Posterior vena cava (tissue), 2 donors: ENCODE data around the gene EFCAB8. TPM values are rescaled to one million over a fixed set of nuclear protein-coding genes. Genes with fewer than 3 reads are reported as not detected.

Experiments used
- DNase-seq: peaks from one replicate; pipeline ENCODE4 v3.0.0-alpha.2; 2020; ENCODE audit warnings: low spot score
- intact Hi-C, 2 donors: fragments of 100-400 bp; cut with DNase I; formaldehyde crosslinking; loops; one replicate each; pipeline versions ENCODE4 v1.14.1 to v1.14.2; 2022 to 2023
- total RNA-seq, 2 donors: library from RNA; stranded (reverse); fragmentation: NEBNext Ultra II Directional; extraction: Animal tissue kit (Norgen Biotek cat#: 25700); gene quantifications; one replicate each; pipeline ENCODE4 v1.2.1, GENCODE V29; 2021
- donor health status: DM: yes; HTN: yes; CAD: no.
- donor health status: DM: yes; HTN: yes; CAD: no.

Gene EFCAB8
- total RNA-seq, 2 donors from 2014 or later, result 0.28 to 0.81 TPM

DNA sequence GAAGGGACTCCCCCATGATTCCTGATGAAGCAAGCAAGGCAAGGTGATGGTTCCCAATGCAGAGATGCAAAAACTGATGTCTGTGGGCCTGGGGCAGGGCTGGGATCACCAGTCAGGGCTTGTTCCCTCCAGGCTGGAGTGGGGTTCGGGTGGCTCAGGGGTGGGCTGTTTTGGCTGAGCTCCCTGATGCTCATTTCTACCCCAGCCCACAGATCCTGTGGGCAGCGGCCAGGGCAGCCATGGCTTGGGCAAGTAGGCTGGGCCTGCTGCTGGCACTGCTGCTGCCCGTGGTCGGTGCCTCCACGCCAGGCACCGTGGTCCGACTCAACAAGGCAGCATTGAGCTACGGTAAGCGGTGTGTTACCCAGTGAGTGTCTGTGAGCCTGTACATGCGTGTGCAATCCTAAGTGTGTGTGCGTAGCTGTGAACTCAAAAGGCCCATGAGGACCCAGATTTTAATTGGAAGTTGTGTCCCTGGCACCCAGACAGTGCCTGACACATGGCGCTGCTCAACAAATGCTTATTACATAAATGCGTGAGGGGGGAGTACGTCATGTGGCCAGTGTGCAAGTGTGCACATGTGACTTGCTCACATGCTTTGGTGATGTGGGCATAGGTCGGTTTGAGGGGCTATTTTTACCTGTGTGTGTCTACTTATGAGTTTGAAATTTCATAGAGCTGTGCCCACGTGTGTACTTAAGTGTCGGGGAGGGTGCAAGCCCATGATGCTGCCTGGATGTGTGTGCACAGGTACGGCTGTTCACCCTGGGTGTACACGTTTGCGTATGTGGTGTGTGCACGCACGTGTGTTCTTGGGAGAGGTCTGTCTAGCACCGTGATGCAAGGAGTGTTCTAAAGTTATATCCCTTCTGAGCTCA, 149.9 kb downstream of the EFCAB8 start:
- peak; percentile 48 for DNase-seq
- intact Hi-C loops, result no loop called here

DNA sequence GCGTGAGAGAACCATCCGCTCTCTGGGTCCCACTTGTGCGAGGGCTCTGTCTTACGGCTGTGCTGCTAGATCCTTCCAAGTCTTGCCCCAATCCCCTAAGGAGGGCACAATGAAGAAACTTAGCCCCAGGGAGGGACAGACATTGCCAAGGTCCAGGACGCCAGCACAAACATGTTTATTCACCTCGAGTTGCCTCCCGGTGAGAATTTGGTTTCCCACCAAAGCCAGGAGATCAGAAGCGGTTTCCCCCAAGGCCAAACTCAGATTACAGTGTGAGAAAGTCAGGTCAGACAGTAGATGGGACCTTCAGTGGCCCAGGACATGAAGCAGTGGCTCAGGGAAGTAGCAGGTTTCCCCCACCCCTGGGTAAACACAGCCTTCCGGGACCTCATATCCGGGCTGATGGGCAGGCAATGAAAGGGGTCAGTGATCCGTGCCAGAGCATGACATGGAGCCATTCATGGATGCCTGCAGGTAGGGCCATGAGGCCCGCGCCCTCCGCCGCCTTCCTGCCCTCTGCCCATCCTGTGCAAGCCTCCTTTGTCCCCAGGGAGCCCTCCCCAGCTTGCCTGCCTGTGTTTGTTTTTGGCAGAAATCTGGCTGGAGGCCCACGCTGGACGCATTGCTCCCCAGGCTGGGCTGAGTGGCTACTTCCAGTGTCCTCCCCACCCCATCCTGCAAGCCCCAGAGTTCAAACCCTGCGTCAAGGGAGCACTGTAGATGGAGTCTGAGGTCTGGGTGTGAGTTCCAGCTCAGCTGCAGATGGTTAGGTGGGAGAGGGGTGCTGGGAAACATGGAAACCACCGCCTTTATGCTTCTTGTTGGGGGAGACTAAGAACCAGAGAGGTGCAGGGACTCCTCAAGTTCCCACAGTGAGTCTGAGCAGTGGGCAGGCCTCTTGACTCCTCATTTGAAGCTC, 150.8 kb downstream of the EFCAB8 start:
- DNase-seq, result peak; percentile 71
- intact Hi-C loops, result loop anchor here in 1 of 2 donors (10.0 kb wide), 1 partner anchor 635 kb away; no protein-coding TSS in a partner anchor

DNA sequence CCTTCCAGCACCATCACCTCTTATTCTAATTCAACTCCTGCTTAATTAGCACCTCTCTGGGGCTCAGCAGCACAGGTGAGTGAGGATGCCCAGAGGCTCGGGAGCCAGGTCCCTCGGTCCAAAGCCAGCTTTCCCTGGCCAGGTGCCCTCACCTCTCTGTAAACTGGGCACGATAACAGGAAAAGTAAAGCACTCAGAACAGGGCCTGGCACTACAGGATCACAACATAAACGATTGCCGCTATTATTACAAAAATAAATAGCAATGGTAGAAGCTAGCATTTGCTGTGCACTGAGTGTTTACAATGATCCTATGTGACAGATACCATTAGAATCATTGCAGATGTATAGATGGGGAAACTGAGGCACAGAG, 151.4 kb downstream of the EFCAB8 start:
- intact Hi-C loops, result loop anchor here in 1 of 2 donors (10.0 kb wide), 1 partner anchor 635 kb away; no protein-coding TSS in a partner anchor
- DNase-seq, result peak; percentile 35

DNA sequence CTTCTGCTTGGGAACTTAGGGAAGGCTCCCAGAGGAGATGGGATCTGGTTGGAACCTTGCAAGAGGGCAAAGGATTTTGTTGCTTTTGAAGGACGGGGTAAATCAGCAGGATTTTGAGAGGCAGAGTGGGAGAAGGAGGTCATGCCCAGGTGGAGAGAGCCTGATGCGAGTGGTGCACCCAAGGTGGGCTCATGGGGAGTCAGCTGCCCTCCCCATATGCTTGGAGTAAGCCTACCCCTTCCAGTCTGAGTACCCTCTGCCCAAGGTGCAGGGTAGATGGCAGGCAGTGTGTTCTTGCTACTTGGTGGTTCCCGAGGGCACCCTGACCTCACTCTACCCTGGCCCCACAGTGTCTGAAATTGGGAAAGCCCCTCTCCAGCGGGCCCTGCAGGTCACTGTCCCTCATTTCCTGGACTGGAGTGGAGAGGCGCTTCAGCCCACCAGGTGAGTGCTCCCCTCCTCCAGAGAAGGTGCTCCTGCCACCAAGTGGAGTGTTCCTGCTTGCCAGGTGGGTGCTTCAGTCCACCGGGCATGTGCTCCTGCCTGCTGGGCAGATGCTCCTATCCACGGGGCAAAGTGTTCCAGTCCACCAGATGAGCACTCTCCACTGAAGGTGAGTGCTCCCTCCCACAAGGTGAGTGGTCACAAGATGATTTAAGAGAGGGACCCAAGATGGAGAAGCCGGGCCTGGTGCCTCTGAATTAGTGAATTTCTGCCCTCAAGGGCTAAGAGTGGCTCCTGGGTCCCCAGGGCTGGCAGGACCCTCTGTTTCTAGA, 152.1 kb downstream of the EFCAB8 start:
- peak; percentile 57 for DNase-seq
- intact Hi-C loops, result loop anchor here in 1 of 2 donors (10.0 kb wide), 1 partner anchor 634 kb away; no protein-coding TSS in a partner anchor

Other genes with a start within 250 kb of the EFCAB8 start
- under 1 TPM in 1 of 2 donors, not detected in 1; 0.05 TPM for gene C20orf203, start 185.0 kb upstream of the EFCAB8 start, total RNA-seq
- 10 to 100 TPM; 38.9 to 43.2 TPM for gene COMMD7, start 115.5 kb upstream of the EFCAB8 start, total RNA-seq
- gene DNMT3B, start 96.5 kb upstream of the EFCAB8 start, total RNA-seq, result under 1 TPM; 0.38 to 0.56 TPM
- 100 to 1,000 TPM; 127 to 141 TPM for gene MAPRE1, start 39.0 kb upstream of the EFCAB8 start, total RNA-seq
- not detected for gene SUN5, start 145.5 kb downstream of the EFCAB8 start, total RNA-seq
- not detected for gene BPIFB2, start 148.8 kb downstream of the EFCAB8 start, total RNA-seq
- not detected for gene BPIFB6, start 172.7 kb downstream of the EFCAB8 start, total RNA-seq
- gene BPIFB3, start 195.0 kb downstream of the EFCAB8 start, total RNA-seq, result not detected
- not detected for gene BPIFB4, start 220.7 kb downstream of the EFCAB8 start, total RNA-seq